HG03097 (cell line): Measurements from ENCODE around the gene ENG.

Experiments
- ATAC-seq: cut with Tn5 transposase; IDR thresholded peaks from one replicate; pipeline ENCODE4 v1.9.1; 2021; ENCODE audit not compliant: unreplicated experiment, low FRiP score

Gene ENG

GRCh38 chr9:127816362-127816725, 38.1 kb downstream of the ENG start:
- ATAC-seq: no peak

- ATAC-seq: no peak
Measured at GRCh38 chr9:127815512-127816361, 38.7 kb downstream of the ENG start.

- no peak for ATAC-seq
Measured at GRCh38 chr9:127814619-127815511, 39.6 kb downstream of the ENG start.

GRCh38 chr9:127813686-127814226, 40.7 kb downstream of the ENG start:
- ATAC-seq: no peak

GRCh38 chr9:127812936-127813675, 41.4 kb downstream of the ENG start:
- no peak for ATAC-seq

- no peak for ATAC-seq
Measured at GRCh38 chr9:127812011-127812410, 42.4 kb downstream of the ENG start.

- no peak for ATAC-seq
Measured at GRCh38 chr9:127810378-127811187, 43.9 kb downstream of the ENG start.

GRCh38 chr9:127809540-127810377, 44.7 kb downstream of the ENG start:
- ATAC-seq: no peak

GRCh38 chr9:127809002-127809539, 45.4 kb downstream of the ENG start:
- ATAC-seq: no peak

GRCh38 chr9:127808347-127809001, 46.0 kb downstream of the ENG start:
- no peak for ATAC-seq

- no peak for ATAC-seq
Measured at GRCh38 chr9:127806871-127807270, 47.6 kb downstream of the ENG start.

- ATAC-seq: no peak
Measured at GRCh38 chr9:127805620-127806019, 48.8 kb downstream of the ENG start.

- no peak for ATAC-seq
Measured at GRCh38 chr9:127803507-127804352, 50.7 kb downstream of the ENG start.

- peak; percentile 56 for ATAC-seq
Measured at GRCh38 chr9:127802576-127803443, 51.6 kb downstream of the ENG start, which contains the start of gene FPGS. Gene FPGS, plus strand, starts transcription at chr9:127802882. Its CDS starts 43 bp downstream, at chr9:127802925.

- no peak for ATAC-seq
Measured at GRCh38 chr9:127801955-127802575, 52.4 kb downstream of the ENG start.

- ATAC-seq: no peak
Measured at GRCh38 chr9:127796852-127797370, 57.5 kb downstream of the ENG start.
